22Rv1 (cell line): Measurements from ENCODE around the gene SOX4.

Source experiments
- ZFX ChIP-seq: fragments of 450-650 bp; IDR thresholded peaks from 2 replicates; pipeline ENCODE4 v1.6.1; 2017; ENCODE audit warnings: antibody characterized with exemption, borderline replicate concordance
- TF ChIP-seq, protein P1 (sequence below): fragments of 450-650 bp; IDR thresholded peaks from 2 replicates; pipeline ENCODE4 v1.5.1; 2017; ENCODE audit warnings: mild to moderate bottlenecking

- TF ChIP-seq, protein P1, sequence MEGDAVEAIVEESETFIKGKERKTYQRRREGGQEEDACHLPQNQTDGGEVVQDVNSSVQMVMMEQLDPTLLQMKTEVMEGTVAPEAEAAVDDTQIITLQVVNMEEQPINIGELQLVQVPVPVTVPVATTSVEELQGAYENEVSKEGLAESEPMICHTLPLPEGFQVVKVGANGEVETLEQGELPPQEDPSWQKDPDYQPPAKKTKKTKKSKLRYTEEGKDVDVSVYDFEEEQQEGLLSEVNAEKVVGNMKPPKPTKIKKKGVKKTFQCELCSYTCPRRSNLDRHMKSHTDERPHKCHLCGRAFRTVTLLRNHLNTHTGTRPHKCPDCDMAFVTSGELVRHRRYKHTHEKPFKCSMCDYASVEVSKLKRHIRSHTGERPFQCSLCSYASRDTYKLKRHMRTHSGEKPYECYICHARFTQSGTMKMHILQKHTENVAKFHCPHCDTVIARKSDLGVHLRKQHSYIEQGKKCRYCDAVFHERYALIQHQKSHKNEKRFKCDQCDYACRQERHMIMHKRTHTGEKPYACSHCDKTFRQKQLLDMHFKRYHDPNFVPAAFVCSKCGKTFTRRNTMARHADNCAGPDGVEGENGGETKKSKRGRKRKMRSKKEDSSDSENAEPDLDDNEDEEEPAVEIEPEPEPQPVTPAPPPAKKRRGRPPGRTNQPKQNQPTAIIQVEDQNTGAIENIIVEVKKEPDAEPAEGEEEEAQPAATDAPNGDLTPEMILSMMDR: no peak; the same call in 1 of the 2 replicates
- TF ChIP-seq ZFX: no peak
These were observed 1.1 kb downstream of the SOX4 start for GRCh38 chr6:21594416-21595281.
